Neuronal stem cell (in vitro differentiated cells): ENCODE data around the gene LRRC10.

ENCODE experiments used
- DNase-seq: peaks from one replicate; pipeline ENCODE4 v3.0.0-alpha.2; 2013; ENCODE audit warnings: low spot score
- H2AFZ ChIP-seq: one replicate; pipeline ENCODE4 v1.6.1; 2013; ENCODE audit warnings: mild to moderate bottlenecking, low read length, inconsistent platforms
- H2AK5ac ChIP-seq: 2 replicates; pipeline ENCODE4 v1.6.1; 2013; ENCODE audit warnings: low read depth, mild to moderate bottlenecking, inconsistent platforms, low read length, moderate library complexity, mixed read lengths
- H2BK120ac ChIP-seq: 2 replicates; pipeline ENCODE4 v1.6.1; 2013; ENCODE audit warnings: low read depth, mild to moderate bottlenecking, inconsistent platforms, low read length, moderate library complexity, mixed read lengths
- H2BK12ac ChIP-seq: one replicate; pipeline ENCODE4 v1.6.1; 2013; ENCODE audit warnings: low read length, inconsistent platforms
- H2BK15ac ChIP-seq: 2 replicates; pipeline ENCODE4 v1.6.1; 2013; ENCODE audit warnings: mild to moderate bottlenecking, low read length, inconsistent platforms, mixed read lengths
- H2BK5ac ChIP-seq: one replicate; pipeline ENCODE4 v1.6.1; 2013; ENCODE audit warnings: inconsistent platforms, mild to moderate bottlenecking, low read length, moderate library complexity
- H3K14ac ChIP-seq: one replicate; pipeline ENCODE4 v1.6.1; 2013; ENCODE audit warnings: low read length, inconsistent platforms
- H3K18ac ChIP-seq: 2 replicates; pipeline ENCODE4 v1.6.1; 2013; ENCODE audit warnings: low read length, inconsistent platforms
- H3K23ac ChIP-seq: 2 replicates; pipeline ENCODE4 v1.6.1; 2013; ENCODE audit warnings: low read depth, mild to moderate bottlenecking, mixed read lengths, low read length, inconsistent platforms; ENCODE audit not compliant: poor library complexity
- H3K27ac ChIP-seq: replicated peaks from 3 replicates; pipeline ENCODE4 v1.5.1; 2013; ENCODE audit warnings: low read length, inconsistent platforms
- H3K27me3 ChIP-seq, 3 experiments: 2 replicates each; pipeline ENCODE4 v1.6.1; 2013; ENCODE audit warnings: low read length in 3 of 3, mild to moderate bottlenecking in 2 of 3, inconsistent platforms in 1 of 3, low read depth in 1 of 3, mixed read lengths in 1 of 3, moderate library complexity in 1 of 3; ENCODE audit not compliant: control insufficient read depth in 3 of 3, insufficient read depth in 3 of 3
- H3K36me3 ChIP-seq, 2 donors: replicated peaks in 1 of 2; 2 replicates each; pipeline ENCODE4 v1.6.1; 2013; ENCODE audit warnings: low read length in 2 of 2; ENCODE audit not compliant: control insufficient read depth in 2 of 2, insufficient read depth in 2 of 2
- H3K4ac ChIP-seq: 2 replicates; pipeline ENCODE4 v1.6.1; 2013; ENCODE audit warnings: inconsistent platforms, mild to moderate bottlenecking, low read length, moderate library complexity
- H3K4me1 ChIP-seq, 2 donors: 1 replicate in 1 of 2; 2 replicates in 1 of 2; pipeline ENCODE4 v1.6.1; 2013; ENCODE audit warnings: low read length in 2 of 2, low read depth in 1 of 2; ENCODE audit not compliant: control insufficient read depth in 2 of 2, insufficient read depth in 1 of 2
- H3K4me2 ChIP-seq: one replicate; pipeline ENCODE4 v1.6.1; 2013; ENCODE audit warnings: mild to moderate bottlenecking, low read length, inconsistent platforms; ENCODE audit not compliant: insufficient read depth, poor library complexity, severe bottlenecking
- H3K4me3 ChIP-seq, 2 donors: 2 replicates each; pipeline ENCODE4 v1.5.1; 2013; ENCODE audit warnings: low read length in 2 of 2, mild to moderate bottlenecking in 2 of 2, inconsistent platforms in 1 of 2, moderate library complexity in 1 of 2
- H3K79me1 ChIP-seq: one replicate; pipeline ENCODE4 v1.6.1; 2013; ENCODE audit warnings: low read depth, mild to moderate bottlenecking, inconsistent platforms, low read length, moderate library complexity
- H3K9ac ChIP-seq: one replicate; pipeline ENCODE4 v1.6.1; 2013; ENCODE audit warnings: mild to moderate bottlenecking, low read depth, low read length, inconsistent platforms; ENCODE audit not compliant: poor library complexity
- H3K9me3 ChIP-seq, 2 donors: replicated peaks in 1 of 2; 2 replicates each; pipeline versions ENCODE3 to v1.6.1; 2013; ENCODE audit warnings: low read length in 2 of 2, mild to moderate bottlenecking in 2 of 2, inconsistent platforms in 1 of 2, low read depth in 1 of 2, mixed read lengths in 1 of 2, moderate library complexity in 1 of 2; ENCODE audit not compliant: control insufficient read depth in 2 of 2, insufficient read depth in 1 of 2
- H4K8ac ChIP-seq: one replicate; pipeline ENCODE4 v1.6.1; 2013; ENCODE audit warnings: low read depth, mild to moderate bottlenecking, inconsistent platforms, low read length, moderate library complexity
- H4K91ac ChIP-seq: one replicate; pipeline ENCODE4 v1.6.1; 2013; ENCODE audit warnings: low read length, low read depth, mild to moderate bottlenecking, inconsistent platforms; ENCODE audit not compliant: poor library complexity
- WGBS, 2 donors: extraction: QIAGEN DNeasy Blood & Tissue Kit; methylation state at CpG; one replicate each; pipeline ENCODE4 v1.1.7; 2013; ENCODE audit warnings: missing lambda C conversion rate in 2 of 2, mixed read lengths in 1 of 2; ENCODE audit not compliant: insufficient read length in 2 of 2, insufficient replicate concordance in 1 of 2; ENCODE audit errors: extremely low coverage in 2 of 2; 5-methylcytosine and 5-hydroxymethylcytosine counted together

The LRRC10 gene

GRCh38 chr12:69630191-69630590, 19.5 kb upstream of the LRRC10 start:
- Histone ChIP-seq H3K79me1 (no peaks in the 10 kb centered on the region), H3K9me3 (no peaks in the 10 kb centered on the region), H2AK5ac (no peak overlapping the region), H2BK15ac (no peak overlapping the region), H2BK5ac (no peak overlapping the region), H3K27ac (no peak overlapping the region), H2AFZ (no peak overlapping the region), H2BK12ac (no peak overlapping the region), H3K4me3 (no peak overlapping the region), H3K4me1 (no peaks in the 10 kb centered on the region), H3K14ac (no peak overlapping the region), H3K36me3 (no peaks in the 10 kb centered on the region), H4K8ac (no peak overlapping the region), H3K23ac (no peak overlapping the region), H3K9ac (no peak overlapping the region), H3K27me3 (peaks cover 0 to 8% (median 0%) of the 10 kb centered on the region in 3 experiments), H3K4ac (no peak overlapping the region), H4K91ac (no peak overlapping the region), H2BK120ac (no peak overlapping the region), H3K18ac (no peak overlapping the region), H3K4me2 (no peak overlapping the region)
- WGBS, 2 donors = no CpG with 5 or more reads among the region's 6 CpGs
- no peak for DNase-seq

GRCh38 chr12:69627501-69627900, 16.8 kb upstream of the LRRC10 start:
- Histone ChIP-seq H3K4me3 (no peak overlapping the region), H3K18ac (no peak overlapping the region), H2BK5ac (no peak overlapping the region), H2AFZ (no peak overlapping the region), H3K9me3 (no peaks in the 10 kb centered on the region), H4K91ac (no peak overlapping the region), H2AK5ac (no peak overlapping the region), H3K27me3 (peaks cover 0 to 8% (median 0%) of the 10 kb centered on the region in 3 experiments), H2BK120ac (no peak overlapping the region), H3K36me3 (no peaks in the 10 kb centered on the region), H2BK15ac (no peak overlapping the region), H3K27ac (no peak overlapping the region), H4K8ac (no peak overlapping the region), H3K4me2 (no peak overlapping the region), H3K79me1 (no peaks in the 10 kb centered on the region), H3K14ac (no peak overlapping the region), H3K4ac (no peak overlapping the region), H2BK12ac (no peak overlapping the region), H3K4me1 (no peaks in the 10 kb centered on the region), H3K9ac (no peak overlapping the region), H3K23ac (no peak overlapping the region)
- no CpG with 5 or more reads among the region's 8 CpGs for WGBS, 2 donors
- no peak for DNase-seq

GRCh38 chr12:69623970-69624369, 13.3 kb upstream of the LRRC10 start:
- WGBS, 2 donors = no CpG with 5 or more reads among the region's 13 CpGs
- Histone ChIP-seq H3K18ac (no peak overlapping the region), H3K27me3 (peaks cover 0 to 13% (median 0%) of the 10 kb centered on the region in 3 experiments), H3K9me3 (no peaks in the 10 kb centered on the region), H3K14ac (no peak overlapping the region), H3K36me3 (no peaks in the 10 kb centered on the region), H3K79me1 (no peaks in the 10 kb centered on the region), H3K9ac (peak overlapping the region; percentile 45), H2BK120ac (no peak overlapping the region), H2BK12ac (no peak overlapping the region), H3K23ac (no peak overlapping the region), H2AFZ (no peak overlapping the region), H3K4ac (no peak overlapping the region), H2BK5ac (no peak overlapping the region), H4K8ac (no peak overlapping the region), H3K4me3 (no peak overlapping the region), H3K4me2 (no peak overlapping the region), H4K91ac (no peak overlapping the region), H3K4me1 (no peaks in the 10 kb centered on the region), H2BK15ac (no peak overlapping the region), H2AK5ac (no peak overlapping the region), H3K27ac (no peak overlapping the region)
- DNase-seq = no peak

- Histone ChIP-seq H3K27me3 (peaks cover 0 to 11% (median 0%) of the 10 kb centered on the region in 3 experiments), H2AK5ac (no peak overlapping the region), H3K9me3 (peaks cover 0 to 4% of the 10 kb centered on the region in 2 donors), H2BK15ac (no peak overlapping the region), H4K8ac (no peak overlapping the region), H4K91ac (no peak overlapping the region), H3K4me3 (no peak overlapping the region), H3K36me3 (no peaks in the 10 kb centered on the region), H3K4me2 (no peak overlapping the region), H3K27ac (no peak overlapping the region), H3K4ac (no peak overlapping the region), H3K18ac (no peak overlapping the region), H3K4me1 (no peaks in the 10 kb centered on the region), H3K79me1 (no peaks in the 10 kb centered on the region), H3K9ac (no peak overlapping the region), H2BK12ac (no peak overlapping the region), H2BK120ac (no peak overlapping the region), H3K14ac (no peak overlapping the region), H2AFZ (no peak overlapping the region), H3K23ac (no peak overlapping the region), H2BK5ac (no peak overlapping the region)
- no peak for DNase-seq
- no CpG with 5 or more reads among the region's 2 CpGs for WGBS, 2 donors
Observed at GRCh38 chr12:69621551-69621950, 10.8 kb upstream of the LRRC10 start.
